H9 (cell line): ENCODE measurements around the gene CHST15. TPM values are rescaled to one million over a fixed set of nuclear protein-coding genes. Genes with fewer than 3 reads are reported as not detected.
A peak's percentile ranks its signal among the peaks of the same experiment; 100 is the strongest.

Experiments used
- DNase-seq: peaks from one replicate; pipeline ENCODE4 v3.0.0-alpha.2; 2017
- H2AFZ ChIP-seq: one replicate; pipeline ENCODE4 v1.6.1; 2013; ENCODE audit warnings: mild to moderate bottlenecking, low read length, control low read depth, moderate library complexity
- H2AK5ac ChIP-seq: 2 replicates; pipeline ENCODE4 v1.6.1; 2013; ENCODE audit warnings: low read length, control low read depth, mixed read lengths; ENCODE audit not compliant: insufficient read length
- H2BK120ac ChIP-seq: one replicate; pipeline ENCODE4 v1.6.1; 2013; ENCODE audit warnings: low read depth, mild to moderate bottlenecking, low read length, control low read depth, inconsistent platforms; ENCODE audit not compliant: poor library complexity, severe bottlenecking
- H2BK12ac ChIP-seq: 2 replicates; pipeline ENCODE4 v1.6.1; 2013; ENCODE audit warnings: low read length, control low read depth, mixed read lengths, low read depth; ENCODE audit not compliant: insufficient read length
- H2BK15ac ChIP-seq: 2 replicates; pipeline ENCODE4 v1.6.1; 2013; ENCODE audit warnings: low read depth, low read length, control low read depth
- H2BK20ac ChIP-seq: one replicate; pipeline ENCODE4 v1.6.1; 2013; ENCODE audit warnings: low read depth, mild to moderate bottlenecking, low read length, control low read depth, inconsistent platforms; ENCODE audit not compliant: poor library complexity, severe bottlenecking
- H2BK5ac ChIP-seq: 2 replicates; pipeline ENCODE4 v1.6.1; 2013; ENCODE audit warnings: low read length, control low read depth, mixed read lengths; ENCODE audit not compliant: insufficient read length
- H3K14ac ChIP-seq: 2 replicates; pipeline ENCODE4 v1.6.1; 2013; ENCODE audit warnings: low read length, control low read depth; ENCODE audit not compliant: insufficient read depth
- H3K18ac ChIP-seq: 2 replicates; pipeline ENCODE4 v1.6.1; 2013; ENCODE audit warnings: low read depth, mild to moderate bottlenecking, mixed read lengths, low read length, control low read depth; ENCODE audit not compliant: insufficient read length
- H3K23ac ChIP-seq: 2 replicates; pipeline ENCODE4 v1.6.1; 2013; ENCODE audit warnings: low read length, control low read depth, mixed read lengths, low read depth; ENCODE audit not compliant: insufficient read length
- H3K23me2 ChIP-seq: 2 replicates; pipeline ENCODE4 v1.6.1; 2013; ENCODE audit warnings: low read depth, mild to moderate bottlenecking, mixed read lengths, low read length, control low read depth; ENCODE audit not compliant: insufficient read length, poor library complexity, severe bottlenecking
- H3K27ac ChIP-seq: 2 replicates; pipeline ENCODE4 v1.5.1; 2013; ENCODE audit warnings: low read length, control low read depth, mixed read lengths, low read depth; ENCODE audit not compliant: insufficient read length
- H3K27me3 ChIP-seq: 2 replicates; pipeline ENCODE4 v1.6.1; 2013; ENCODE audit warnings: low read length, control low read depth, inconsistent platforms; ENCODE audit not compliant: insufficient read depth
- H3K4ac ChIP-seq: 2 replicates; pipeline ENCODE4 v1.6.1; 2013; ENCODE audit warnings: low read depth, mild to moderate bottlenecking, control low read depth, inconsistent platforms, low read length, moderate library complexity
- H3K4me1 ChIP-seq: 2 replicates; pipeline ENCODE4 v1.6.1; 2013; ENCODE audit warnings: low read length, control low read depth, inconsistent platforms; ENCODE audit not compliant: insufficient read depth
- H3K4me2 ChIP-seq: 2 replicates; pipeline ENCODE4 v1.6.1; 2013; ENCODE audit warnings: low read length, control low read depth, mixed read lengths; ENCODE audit not compliant: insufficient read length, insufficient read depth
- H3K56ac ChIP-seq: 2 replicates; pipeline ENCODE4 v1.6.1; 2013; ENCODE audit warnings: low read depth, mild to moderate bottlenecking, mixed read lengths, low read length, control low read depth; ENCODE audit not compliant: insufficient read length
- H3K79me1 ChIP-seq: 2 replicates; pipeline ENCODE4 v1.6.1; 2013; ENCODE audit warnings: low read depth, mild to moderate bottlenecking, moderate library complexity, low read length, control low read depth, inconsistent platforms; ENCODE audit not compliant: insufficient read depth, poor library complexity, severe bottlenecking
- H3K79me2 ChIP-seq: 2 replicates; pipeline ENCODE4 v1.6.1; 2013; ENCODE audit warnings: low read length, control low read depth, inconsistent platforms; ENCODE audit not compliant: insufficient read depth
- H3K9ac ChIP-seq: 2 replicates; pipeline ENCODE4 v1.6.1; 2013; ENCODE audit warnings: low read length, control low read depth, mixed read lengths; ENCODE audit not compliant: insufficient read length; ENCODE audit errors: extremely low read depth
- H3K9me3 ChIP-seq: one replicate; pipeline ENCODE4 v1.6.1; 2013; ENCODE audit warnings: low read depth, low read length, inconsistent platforms; ENCODE audit not compliant: control insufficient read depth
- H3T11ph ChIP-seq: one replicate; pipeline ENCODE4 v1.6.1; 2013; ENCODE audit warnings: mild to moderate bottlenecking, low read length, control low read depth, inconsistent platforms
- H4K20me1 ChIP-seq: one replicate; pipeline ENCODE4 v1.6.1; 2013; ENCODE audit not compliant: control insufficient read depth, insufficient read length, insufficient read depth
- H4K5ac ChIP-seq: 2 replicates; pipeline ENCODE4 v1.6.1; 2013; ENCODE audit warnings: low read depth, mild to moderate bottlenecking, mixed read lengths, low read length, control low read depth; ENCODE audit not compliant: insufficient read length
- H4K8ac ChIP-seq: replicated peaks from 2 replicates; pipeline ENCODE4 v1.6.1; 2013; ENCODE audit warnings: low read length, control low read depth, mixed read lengths, low read depth; ENCODE audit not compliant: insufficient read length
- H4K91ac ChIP-seq: 2 replicates; pipeline ENCODE4 v1.6.1; 2013; ENCODE audit warnings: low read depth, mild to moderate bottlenecking, moderate library complexity, mixed read lengths, low read length, control low read depth; ENCODE audit not compliant: insufficient read length
- H3K27ac Mint-ChIP-seq, 3 experiments: 2 replicates in 2 of 3; 3 replicates in 1 of 3; pipeline ENCODE4 v1.8.0; 2020 to 2021; ENCODE audit warnings: mixed read lengths in 3 of 3, mild to moderate bottlenecking in 1 of 3, moderate library complexity in 1 of 3
- H3K27me3 Mint-ChIP-seq: 2 replicates; pipeline ENCODE4 v1.8.0; 2021; ENCODE audit warnings: low read depth, mild to moderate bottlenecking, moderate library complexity, mixed read lengths
- H3K36me3 Mint-ChIP-seq, 3 experiments: 2 replicates in 2 of 3; 3 replicates in 1 of 3; pipeline ENCODE4 v1.8.0; 2020 to 2021; ENCODE audit warnings: low read depth in 3 of 3, mixed read lengths in 3 of 3; ENCODE audit not compliant: insufficient read depth in 1 of 3
- H3K4me1 Mint-ChIP-seq, 2 experiments: 2 replicates each; pipeline ENCODE4 v1.8.0; 2020; ENCODE audit warnings: mixed read lengths in 2 of 2
- H3K4me3 Mint-ChIP-seq, 2 experiments: 2 replicates in 1 of 2; 3 replicates in 1 of 2; pipeline ENCODE4 v1.8.0; 2020 to 2021; ENCODE audit warnings: mild to moderate bottlenecking in 2 of 2, mixed read lengths in 2 of 2, moderate library complexity in 1 of 2
- H3K9me3 Mint-ChIP-seq, 2 experiments: 2 replicates in 1 of 2; 3 replicates in 1 of 2; pipeline ENCODE4 v1.8.0; 2020; ENCODE audit warnings: mild to moderate bottlenecking in 2 of 2, mixed read lengths in 2 of 2, moderate library complexity in 1 of 2
- WGBS: extraction: QIAGEN DNeasy Blood & Tissue Kit; methylation state at CpG from one replicate; pipeline ENCODE4 v1.1.7; 2013; ENCODE audit warnings: missing lambda C conversion rate, low lambda C conversion rate, mixed read lengths; ENCODE audit not compliant: insufficient read length; ENCODE audit errors: extremely low coverage; 5-methylcytosine and 5-hydroxymethylcytosine counted together
- total RNA-seq: library from RNA; stranded (reverse); gene quantifications from 2 replicates; pipeline ENCODE4 v1.2.1, GENCODE V29; 2021
- TF ChIP-seq, protein P1 (sequence below): fragments of 200-600 bp; sonication (generic); conservative IDR thresholded peaks from 3 replicates; pipeline ENCODE4 v1.8.0; 2021; ENCODE audit warnings: antibody characterized with exemption, mild to moderate bottlenecking

The CHST15 gene
- total RNA-seq, 1 experiment from 2014 or later, result 8.7 TPM

DNA sequence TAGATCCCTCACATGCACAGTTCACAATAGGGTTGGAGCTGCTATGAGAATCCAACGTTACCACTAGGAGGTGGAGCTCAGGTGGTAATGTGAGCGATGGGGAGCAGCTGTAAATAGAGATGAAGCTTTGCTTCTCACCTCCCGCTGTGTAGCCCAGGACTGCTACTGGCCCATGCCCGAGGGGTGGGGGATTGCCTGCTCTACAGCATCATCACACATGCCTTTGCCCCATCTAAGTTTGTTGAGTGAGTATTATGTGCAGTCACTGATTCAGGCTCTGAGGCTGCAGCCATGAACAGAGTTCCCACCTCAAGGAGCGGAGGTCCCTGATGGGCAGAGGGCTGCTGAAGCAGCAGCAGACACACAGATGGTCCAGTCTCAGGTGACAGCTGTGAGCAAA is 94.1 kb downstream of the CHST15 start:
- WGBS, result no CpG with 5 or more reads among the region's 5 CpGs
- no peaks in the 10 kb centered on the region; a peak in 1 of 5 replicates for H3K9me3 Mint-ChIP-seq
- Histone ChIP-seq H2BK12ac (no peak overlapping the region), H4K91ac (no peak overlapping the region), H3K4me1 (no peaks in the 10 kb centered on the region), H2BK15ac (no peak overlapping the region), H4K5ac (no peak overlapping the region), H2BK5ac (no peak overlapping the region), H3K23me2 (peaks cover 6% of the 10 kb centered on the region), H3K4ac (no peak overlapping the region), H3K79me1 (no peaks in the 10 kb centered on the region), H3K56ac (no peak overlapping the region), H2AFZ (no peak overlapping the region), H3K79me2 (no peaks in the 10 kb centered on the region), H2BK120ac (no peak overlapping the region), H3T11ph (no peak overlapping the region), H3K27ac (no peak overlapping the region), H3K9ac (no peak overlapping the region), H4K8ac (no peak overlapping the region), H4K20me1 (no peaks in the 10 kb centered on the region), H3K14ac (no peak overlapping the region), H2BK20ac (no peak overlapping the region), H2AK5ac (no peak overlapping the region), H3K23ac (no peak overlapping the region), H3K4me2 (no peak overlapping the region), H3K27me3 (no peaks in the 10 kb centered on the region), H3K9me3 (no peaks in the 10 kb centered on the region), H3K18ac (no peak overlapping the region)
- no peak for DNase-seq
- peaks cover 20 to 25% of the 10 kb centered on the region in 2 experiments for H3K4me1 Mint-ChIP-seq
- no peaks in the 10 kb centered on the region; a peak in 1 of 7 replicates for H3K36me3 Mint-ChIP-seq
- H3K27me3 Mint-ChIP-seq, result peaks cover 7% of the 10 kb centered on the region
- no peak overlapping the region for H3K4me3 Mint-ChIP-seq
- TF ChIP-seq, protein P1, sequence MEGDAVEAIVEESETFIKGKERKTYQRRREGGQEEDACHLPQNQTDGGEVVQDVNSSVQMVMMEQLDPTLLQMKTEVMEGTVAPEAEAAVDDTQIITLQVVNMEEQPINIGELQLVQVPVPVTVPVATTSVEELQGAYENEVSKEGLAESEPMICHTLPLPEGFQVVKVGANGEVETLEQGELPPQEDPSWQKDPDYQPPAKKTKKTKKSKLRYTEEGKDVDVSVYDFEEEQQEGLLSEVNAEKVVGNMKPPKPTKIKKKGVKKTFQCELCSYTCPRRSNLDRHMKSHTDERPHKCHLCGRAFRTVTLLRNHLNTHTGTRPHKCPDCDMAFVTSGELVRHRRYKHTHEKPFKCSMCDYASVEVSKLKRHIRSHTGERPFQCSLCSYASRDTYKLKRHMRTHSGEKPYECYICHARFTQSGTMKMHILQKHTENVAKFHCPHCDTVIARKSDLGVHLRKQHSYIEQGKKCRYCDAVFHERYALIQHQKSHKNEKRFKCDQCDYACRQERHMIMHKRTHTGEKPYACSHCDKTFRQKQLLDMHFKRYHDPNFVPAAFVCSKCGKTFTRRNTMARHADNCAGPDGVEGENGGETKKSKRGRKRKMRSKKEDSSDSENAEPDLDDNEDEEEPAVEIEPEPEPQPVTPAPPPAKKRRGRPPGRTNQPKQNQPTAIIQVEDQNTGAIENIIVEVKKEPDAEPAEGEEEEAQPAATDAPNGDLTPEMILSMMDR, result peak; percentile 35; the same call in 2 of the 3 replicates
- peak overlapping the region in 1 of 3 experiments; percentile 51; a peak in 2 of 7 replicates for H3K27ac Mint-ChIP-seq
